ENCODE data around the gene ELF1.

ELF1 gene

GRCh38 chr13:40969169-40969901 is 49.8 kb downstream of the ELF1 start:
- TF ChIP-seq CTCF (IDR thresholded peaks at IDR 0.05; ENCODE audit: low read depth, low read length): no peak
- no peak for DNase-seq (ENCODE audit: extremely low read depth, low read depth)

GRCh38 chr13:40968416-40969000 is 50.6 kb downstream of the ELF1 start:
- no peak for DNase-seq (ENCODE audit: extremely low read depth, low read depth)
- no peak for TF ChIP-seq CTCF (IDR thresholded peaks at IDR 0.05; ENCODE audit: low read depth, low read length)

- no peak for TF ChIP-seq CTCF (IDR thresholded peaks at IDR 0.05; ENCODE audit: low read depth, low read length)
- DNase-seq (ENCODE audit: extremely low read depth, low read depth): no peak
Observed at GRCh38 chr13:40966298-40966697, 52.8 kb downstream of the ELF1 start.

- no peak for DNase-seq (ENCODE audit: extremely low read depth, low read depth)
- TF ChIP-seq CTCF (IDR thresholded peaks at IDR 0.05; ENCODE audit: low read depth, low read length): no peak
Observed at GRCh38 chr13:40963927-40964326, 55.2 kb downstream of the ELF1 start.

- no peak for DNase-seq (ENCODE audit: extremely low read depth, low read depth)
- no peak for TF ChIP-seq CTCF (IDR thresholded peaks at IDR 0.05; ENCODE audit: low read depth, low read length)
Observed at GRCh38 chr13:40961826-40962225, 57.3 kb downstream of the ELF1 start.

GRCh38 chr13:40961214-40961613 is 57.9 kb downstream of the ELF1 start:
- no peak for TF ChIP-seq CTCF (IDR thresholded peaks at IDR 0.05; ENCODE audit: low read depth, low read length)
- DNase-seq (ENCODE audit: extremely low read depth, low read depth): no peak

GRCh38 chr13:40960716-40961115 is 58.4 kb downstream of the ELF1 start:
- no peak for TF ChIP-seq CTCF (IDR thresholded peaks at IDR 0.05; ENCODE audit: low read depth, low read length)

More at GRCh38 chr13:40960716-40961115, 58.4 kb downstream of the ELF1 start:
- no peak for DNase-seq (ENCODE audit: extremely low read depth, low read depth)

Measured in AG09319 (cell line).